Measurements from ENCODE around the gene CCDC138.

GRCh38 chr2:108854484-108854883 lies 67.9 kb downstream of the CCDC138 start:
- TF ChIP-seq POLR2A (IDR thresholded peaks at IDR 0.05; ENCODE audit: low read depth, low read length) (no peak), TAF1 (IDR thresholded peaks at IDR 0.05; ENCODE audit: low read depth, low read length) (no peak)

Data from GM12891 (cell line).